ENCODE results near the gene LRRIQ3. TPM values are rescaled to one million over a fixed set of nuclear protein-coding genes. Genes with fewer than 3 reads are reported as not detected.

The LRRIQ3 gene
- total RNA-seq, 2 experiments from 2014 or later: 2.3 to 2.5 TPM

GRCh38 chr1:74162333-74162732 lies 35.6 kb downstream of the LRRIQ3 start:
- Histone ChIP-seq H3K4me3 (ENCODE audit: low read depth, low read length, poor library complexity, severe bottlenecking) (no peak overlapping the region), H2AFZ (ENCODE audit: low read length) (no peak overlapping the region), H3K36me3 (ENCODE audit: insufficient read depth, low read length) (no peaks in the 10 kb centered on the region), H3K27ac (ENCODE audit: low read depth, low read length, poor library complexity, severe bottlenecking) (no peak overlapping the region), H3K4me1 (ENCODE audit: insufficient read depth, low read length, poor library complexity, severe bottlenecking) (no peaks in the 10 kb centered on the region), H3K9me2 (ENCODE audit: insufficient read depth, low read length) (no peaks in the 10 kb centered on the region), H3K9me3 (ENCODE audit: low read length) (no peaks in the 10 kb centered on the region), H3K4me2 (ENCODE audit: low read length) (no peak overlapping the region), H4K20me1 (ENCODE audit: insufficient read depth, low read length) (no peaks in the 10 kb centered on the region), H3K79me2 (ENCODE audit: insufficient read depth, low read depth, low read length) (no peaks in the 10 kb centered on the region)
- intact Hi-C loops (cut with micrococcal nuclease; ENCODE audit: unreplicated experiment): no loop called here
- BruUV-seq (replicated peaks): no TSS peak
- ChIA-PET POLR2A (no interaction called here), CTCF (ENCODE audit: unreplicated experiment) (no interaction called here)
- no peak for DNase-seq (ENCODE audit: low spot score)
- no peak for TF ChIP-seq CTCF (conservative IDR thresholded peaks at IDR 0.05; ENCODE audit: low read length)
- no peak for TF ChIP-seq EZH2phosphoT487 (IDR thresholded peaks at IDR 0.05; ENCODE audit: borderline replicate concordance, low read depth, low read length)

- H3K27ac ChIP-seq (ENCODE audit: low read depth, low read length, poor library complexity, severe bottlenecking): no peak overlapping the region
- no TSS peak for BruUV-seq (replicated peaks)
- intact Hi-C loops (cut with micrococcal nuclease; ENCODE audit: unreplicated experiment): no loop called here
- POLR2A ChIA-PET: interaction anchor here (0.6 to 1.6 kb wide), 2 partner anchors 9 to 51 kb away, joined by 3 to 4 read pairs; no protein-coding TSS in a partner anchor
- no peaks in the 10 kb centered on the region for H3K9me3 ChIP-seq (ENCODE audit: low read length)
- H3K9me2 ChIP-seq (ENCODE audit: insufficient read depth, low read length): no peaks in the 10 kb centered on the region
- no peaks in the 10 kb centered on the region for H3K36me3 ChIP-seq (ENCODE audit: insufficient read depth, low read length)
- CTCF ChIA-PET (ENCODE audit: unreplicated experiment): no interaction called here
- TF ChIP-seq CTCF (conservative IDR thresholded peaks at IDR 0.05; ENCODE audit: low read length) (no peak), EZH2phosphoT487 (IDR thresholded peaks at IDR 0.05; ENCODE audit: borderline replicate concordance, low read depth, low read length) (no peak)
- H3K4me1 ChIP-seq (ENCODE audit: insufficient read depth, low read length, poor library complexity, severe bottlenecking): no peaks in the 10 kb centered on the region
- no peak overlapping the region for H2AFZ ChIP-seq (ENCODE audit: low read length)
- H3K4me2 ChIP-seq (ENCODE audit: low read length): no peak overlapping the region
- no peaks in the 10 kb centered on the region for H3K79me2 ChIP-seq (ENCODE audit: insufficient read depth, low read depth, low read length)
- no peaks in the 10 kb centered on the region for H4K20me1 ChIP-seq (ENCODE audit: insufficient read depth, low read length)
- DNase-seq (ENCODE audit: low spot score): no peak
- no peak overlapping the region for H3K4me3 ChIP-seq (ENCODE audit: low read depth, low read length, poor library complexity, severe bottlenecking)
Measured at GRCh38 chr1:74161497-74161896, 36.5 kb downstream of the LRRIQ3 start.

- Histone ChIP-seq H3K9me2 (ENCODE audit: insufficient read depth, low read length) (no peaks in the 10 kb centered on the region), H4K20me1 (ENCODE audit: insufficient read depth, low read length) (no peaks in the 10 kb centered on the region), H2AFZ (ENCODE audit: low read length) (no peak overlapping the region), H3K9me3 (ENCODE audit: low read length) (no peaks in the 10 kb centered on the region), H3K4me2 (ENCODE audit: low read length) (no peak overlapping the region), H3K4me1 (ENCODE audit: insufficient read depth, low read length, poor library complexity, severe bottlenecking) (no peaks in the 10 kb centered on the region), H3K27ac (ENCODE audit: low read depth, low read length, poor library complexity, severe bottlenecking) (no peak overlapping the region), H3K79me2 (ENCODE audit: insufficient read depth, low read depth, low read length) (no peaks in the 10 kb centered on the region), H3K36me3 (ENCODE audit: insufficient read depth, low read length) (no peaks in the 10 kb centered on the region), H3K4me3 (ENCODE audit: low read depth, low read length, poor library complexity, severe bottlenecking) (no peak overlapping the region)
- POLR2A ChIA-PET: no interaction called here
- TF ChIP-seq CTCF (conservative IDR thresholded peaks at IDR 0.05; ENCODE audit: low read length): no peak
- BruUV-seq (replicated peaks): no TSS peak
- CTCF ChIA-PET (ENCODE audit: unreplicated experiment): no interaction called here
- intact Hi-C loops (cut with micrococcal nuclease; ENCODE audit: unreplicated experiment): no loop called here
- no peak for DNase-seq (ENCODE audit: low spot score)
Measured at GRCh38 chr1:74160046-74160445, 37.9 kb downstream of the LRRIQ3 start.

All from OCI-LY7 (cell line).